ENCODE measurements around the gene PRCD.
"Not testable (repeated sequence)": the region's sequence is repeated elsewhere in the genome, so short reads cannot be mapped to it uniquely, and the experiment has no call there.

PRCD gene

DNA sequence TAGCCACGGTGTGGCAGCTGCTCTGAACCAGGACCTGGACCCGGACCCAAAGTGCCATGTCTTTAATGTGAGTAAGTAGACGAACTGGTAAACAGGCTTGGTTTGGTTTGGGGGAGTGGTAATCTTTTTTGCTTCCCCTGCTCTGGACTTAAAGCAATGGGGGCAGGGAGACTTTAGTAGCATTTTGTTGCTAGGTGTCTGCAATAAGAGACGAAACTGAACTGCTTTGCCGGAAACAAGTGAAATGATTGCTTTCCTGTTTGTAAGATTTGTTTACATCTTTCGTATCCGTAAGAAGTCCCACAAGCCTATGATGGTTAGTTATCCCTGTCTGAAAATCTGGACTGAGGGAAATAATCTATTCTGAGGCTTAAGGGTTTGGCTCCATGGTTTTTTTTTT is 21.5 kb downstream of the PRCD start:
- no peak for TF ChIP-seq Cebpa-rat (IDR thresholded peaks at IDR 0.05)
- H3K9ac ChIP-seq: 0 out of 2 replicates have a peak overlapping the region, but pooled peaks have one; percentile 99
- H3K9me3 ChIP-seq: no peaks in the 10 kb centered on the region
- H3K27me3 ChIP-seq: no peaks in the 10 kb centered on the region
- no peak overlapping the region for H3K27ac ChIP-seq
- peaks cover 44% of the 10 kb centered on the region for H3K4me1 ChIP-seq
- H3K36me3 ChIP-seq: peaks cover 69% of the 10 kb centered on the region
- H3K4me3 ChIP-seq: no peak overlapping the region
- H4K20me1 ChIP-seq: peaks cover 82% of the 10 kb centered on the region
- peak overlapping the region; percentile 95 for H3K4me2 ChIP-seq

DNA sequence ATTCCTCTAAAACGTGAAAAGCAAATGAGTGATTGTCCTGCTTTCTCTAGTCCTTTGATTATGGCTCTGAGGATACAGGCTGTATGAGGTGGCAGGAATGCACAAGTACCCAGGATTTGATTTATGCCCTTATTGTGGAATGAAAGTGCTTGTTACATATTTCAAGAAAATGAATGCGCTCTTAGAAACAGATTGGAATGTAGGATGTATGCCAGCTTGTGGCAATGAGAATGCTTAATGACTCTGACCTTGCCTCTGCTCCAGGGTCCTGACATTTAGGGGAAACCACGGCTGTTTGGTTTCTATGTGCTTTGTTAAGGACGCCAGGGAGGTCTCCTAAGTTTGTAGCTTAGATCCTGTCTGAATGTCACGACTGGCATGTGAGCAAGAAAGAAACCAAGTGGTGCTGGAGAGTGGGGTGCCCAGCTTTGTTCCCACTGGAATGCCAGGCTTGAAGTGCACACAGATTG is 22.0 kb downstream of the PRCD start:
- Histone ChIP-seq H3K27ac (no peak overlapping the region), H3K27me3 (no peaks in the 10 kb centered on the region), H3K36me3 (peaks cover 74% of the 10 kb centered on the region), H4K20me1 (peaks cover 87% of the 10 kb centered on the region), H3K4me1 (peaks cover 43% of the 10 kb centered on the region), H3K9ac (no peak overlapping the region), H3K4me3 (no peak overlapping the region), H3K4me2 (peak overlapping the region; percentile 95), H3K9me3 (no peaks in the 10 kb centered on the region)
- no peak for TF ChIP-seq Cebpa-rat (IDR thresholded peaks at IDR 0.05)

- Histone ChIP-seq H3K36me3 (peaks cover 80% of the 10 kb centered on the region), H3K9me3 (no peaks in the 10 kb centered on the region), H4K20me1 (peaks cover 96% of the 10 kb centered on the region), H3K4me1 (peaks cover 48% of the 10 kb centered on the region), H3K27me3 (no peaks in the 10 kb centered on the region), H3K4me2 (no peak overlapping the region), H3K4me3 (no peak overlapping the region), H3K27ac (no peak overlapping the region), H3K9ac (peak overlapping the region; percentile 38; the same call in 1 of the 2 replicates)
- no peak for TF ChIP-seq Cebpa-rat (IDR thresholded peaks at IDR 0.05)
Observed at GRCh38 chr17:76562734-76563148, 22.9 kb downstream of the PRCD start.

DNA sequence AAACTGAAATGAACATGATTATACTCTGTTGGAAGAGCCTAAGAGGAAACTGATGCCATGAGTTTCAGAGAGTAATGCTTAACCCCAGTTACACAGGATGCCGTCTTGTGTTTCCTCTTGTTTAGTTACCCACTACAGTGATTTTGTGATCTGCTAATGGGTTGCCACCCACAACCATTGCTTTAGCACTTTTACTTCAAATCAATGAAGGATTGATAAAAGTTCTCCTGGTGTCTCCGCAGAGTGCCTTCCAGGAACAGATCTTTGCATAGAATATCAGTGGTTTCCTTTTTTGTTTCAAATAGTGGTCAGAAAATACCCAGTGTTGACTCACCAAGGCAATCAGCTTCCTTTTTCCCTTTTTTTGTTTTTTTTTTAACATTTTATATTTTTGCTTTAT is 23.5 kb downstream of the PRCD start:
- not testable (repeated sequence) for H3K9me3 ChIP-seq, H3K4me3 ChIP-seq, H3K9ac ChIP-seq, H3K27me3 ChIP-seq, H3K27ac ChIP-seq, H3K4me2 ChIP-seq
- H3K4me1 ChIP-seq: peaks cover 50% of the 10 kb centered on the region
- peaks cover 80% of the 10 kb centered on the region for H3K36me3 ChIP-seq
- H4K20me1 ChIP-seq: peaks cover 100% of the 10 kb centered on the region

DNA sequence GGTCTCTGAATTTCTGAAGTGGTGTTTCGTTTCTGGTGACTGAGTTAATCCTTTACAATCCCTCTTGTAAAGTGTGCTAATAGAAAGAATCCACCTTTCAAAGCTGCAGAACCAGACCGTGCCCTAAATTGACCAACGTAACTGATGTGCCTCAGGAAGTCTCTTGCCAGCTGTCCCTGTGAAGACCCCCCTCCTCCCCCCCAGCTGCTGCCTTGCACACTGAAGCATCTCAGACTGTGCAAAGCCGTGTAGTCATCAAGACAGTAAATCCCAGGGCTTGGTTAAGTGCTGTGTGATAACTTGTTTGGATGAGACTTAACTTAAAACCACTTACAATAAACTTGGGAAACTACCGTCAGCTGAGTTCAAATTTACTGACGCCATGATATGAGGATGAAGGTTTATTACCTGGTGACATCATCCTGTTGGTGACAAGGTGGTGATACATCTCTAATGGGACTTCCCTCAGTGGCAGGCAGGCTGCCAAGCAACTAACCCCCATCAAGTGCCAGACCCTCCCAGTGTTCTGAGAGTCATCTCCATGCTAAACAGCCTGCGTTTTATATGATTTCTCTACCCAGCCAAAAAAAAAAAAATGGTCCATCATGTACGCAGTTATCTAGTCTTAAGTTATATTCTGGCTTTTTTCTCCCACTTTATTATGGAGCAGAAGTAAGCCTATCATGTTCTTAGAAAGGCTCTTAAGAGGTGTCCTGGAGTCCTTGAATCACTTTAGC is 25.3 kb downstream of the PRCD start:
- not testable (repeated sequence) for H3K4me2 ChIP-seq, H3K27ac ChIP-seq, H3K9me3 ChIP-seq, H3K4me3 ChIP-seq, H3K9ac ChIP-seq, H3K27me3 ChIP-seq
- Histone ChIP-seq H3K36me3 (peaks cover 72% of the 10 kb centered on the region), H3K4me1 (peaks cover 34% of the 10 kb centered on the region), H4K20me1 (peaks cover 93% of the 10 kb centered on the region)

GRCh38 chr17:76565728-76566612 is 26.1 kb downstream of the PRCD start:
- Histone ChIP-seq H3K9ac (no peak overlapping the region), H3K4me1 (peaks cover 25% of the 10 kb centered on the region), H3K27ac (no peak overlapping the region), H3K36me3 (peaks cover 64% of the 10 kb centered on the region), H3K4me3 (no peak overlapping the region), H4K20me1 (peaks cover 93% of the 10 kb centered on the region), H3K27me3 (peaks cover 10% of the 10 kb centered on the region; the same call in 1 of the 2 replicates), H3K9me3 (0 out of 2 replicates have a peak, but pooled peaks cover 3% of the 10 kb centered on the region), H3K4me2 (no peak overlapping the region)
- no peak for TF ChIP-seq Cebpa-rat (IDR thresholded peaks at IDR 0.05)

GRCh38 chr17:76566613-76566943 is 26.7 kb downstream of the PRCD start:
- Histone ChIP-seq H3K27me3 (peaks cover 16% of the 10 kb centered on the region), H3K4me3 (no peak overlapping the region), H3K4me1 (peaks cover 21% of the 10 kb centered on the region), H4K20me1 (peaks cover 93% of the 10 kb centered on the region), H3K9ac (no peak overlapping the region), H3K4me2 (no peak overlapping the region), H3K27ac (no peak overlapping the region), H3K9me3 (0 out of 2 replicates have a peak, but pooled peaks cover 5% of the 10 kb centered on the region), H3K36me3 (peaks cover 57% of the 10 kb centered on the region)
- TF ChIP-seq Cebpa-rat (IDR thresholded peaks at IDR 0.05): no peak

GRCh38 chr17:76566988-76567431 is 27.2 kb downstream of the PRCD start:
- no peak overlapping the region for H3K9ac ChIP-seq
- 0 out of 2 replicates have a peak, but pooled peaks cover 5% of the 10 kb centered on the region for H3K9me3 ChIP-seq
- H3K4me2 ChIP-seq: no peak overlapping the region
- H3K27me3 ChIP-seq: peaks cover 21% of the 10 kb centered on the region
- peaks cover 53% of the 10 kb centered on the region for H3K36me3 ChIP-seq
- no peak overlapping the region for H3K4me3 ChIP-seq
- peaks cover 21% of the 10 kb centered on the region for H3K4me1 ChIP-seq
- no peak overlapping the region for H3K27ac ChIP-seq
- peaks cover 93% of the 10 kb centered on the region for H4K20me1 ChIP-seq
- TF ChIP-seq Cebpa-rat (IDR thresholded peaks at IDR 0.05): no peak

DNA sequence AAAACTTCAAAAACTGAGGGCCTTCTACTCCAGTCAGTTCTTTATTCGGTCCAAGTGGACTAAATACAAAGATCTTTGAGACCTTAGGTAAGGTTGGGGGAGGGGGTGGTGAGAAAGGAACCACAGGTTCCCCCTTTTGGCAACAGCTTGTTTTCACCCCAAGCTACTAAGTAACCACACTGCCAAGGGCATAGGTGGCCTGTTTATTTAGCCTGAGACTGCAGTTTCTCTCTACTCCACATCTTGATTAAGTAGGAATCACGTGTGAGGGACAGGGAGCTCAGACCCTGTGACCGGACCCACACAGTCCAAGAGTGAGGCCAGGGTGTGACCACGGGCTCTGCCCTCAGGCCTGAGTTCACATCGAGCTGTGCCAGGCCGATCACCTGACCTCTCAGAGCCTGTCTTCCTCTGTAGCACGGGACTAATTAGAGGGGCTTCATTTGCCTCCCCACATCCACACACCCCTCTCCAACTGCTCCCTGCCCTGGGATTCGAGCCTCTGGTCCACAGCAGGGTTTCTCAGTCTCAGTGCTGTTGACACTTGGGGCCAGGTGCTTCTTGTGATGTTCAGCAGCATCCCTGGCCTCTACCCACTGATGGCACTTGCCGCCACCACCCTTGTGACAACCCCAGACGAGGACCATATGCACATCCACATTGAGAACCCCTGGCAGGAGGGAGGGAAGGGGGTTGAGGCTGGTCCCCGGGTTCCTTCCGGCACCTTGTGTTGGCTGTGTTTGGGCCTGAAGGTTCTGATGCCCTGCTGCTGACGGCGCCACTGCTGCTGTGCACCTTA is 28.0 kb downstream of the PRCD start:
- H3K4me1 ChIP-seq: peaks cover 28% of the 10 kb centered on the region
- H3K27ac ChIP-seq: no peak overlapping the region

More for the DNA sequence above, 28.0 kb downstream of the PRCD start:
- Histone ChIP-seq H3K4me2 (peak overlapping the region; percentile 3; the same call in 1 of the 2 replicates), H4K20me1 (peaks cover 93% of the 10 kb centered on the region), H3K9ac (no peak overlapping the region), H3K4me3 (no peak overlapping the region), H3K27me3 (peaks cover 25% of the 10 kb centered on the region), H3K9me3 (0 out of 2 replicates have a peak, but pooled peaks cover 5% of the 10 kb centered on the region), H3K36me3 (peaks cover 45% of the 10 kb centered on the region)
- no peak for TF ChIP-seq Cebpa-rat (IDR thresholded peaks at IDR 0.05)
